ENCODE results near the gene SCLT1.

Gene SCLT1

GRCh38 chr4:128841402-128841801, 251.9 kb downstream of the SCLT1 start:
- no peak for DNase-seq (ENCODE audit: low read depth)

GRCh38 chr4:128840711-128841318, 252.5 kb downstream of the SCLT1 start:
- DNase-seq (ENCODE audit: low read depth), result no peak

GRCh38 chr4:128837679-128838078, 255.7 kb downstream of the SCLT1 start:
- DNase-seq (ENCODE audit: low read depth), result no peak

GRCh38 chr4:128837198-128837597, 256.1 kb downstream of the SCLT1 start:
- no peak for DNase-seq (ENCODE audit: low read depth)

DNA sequence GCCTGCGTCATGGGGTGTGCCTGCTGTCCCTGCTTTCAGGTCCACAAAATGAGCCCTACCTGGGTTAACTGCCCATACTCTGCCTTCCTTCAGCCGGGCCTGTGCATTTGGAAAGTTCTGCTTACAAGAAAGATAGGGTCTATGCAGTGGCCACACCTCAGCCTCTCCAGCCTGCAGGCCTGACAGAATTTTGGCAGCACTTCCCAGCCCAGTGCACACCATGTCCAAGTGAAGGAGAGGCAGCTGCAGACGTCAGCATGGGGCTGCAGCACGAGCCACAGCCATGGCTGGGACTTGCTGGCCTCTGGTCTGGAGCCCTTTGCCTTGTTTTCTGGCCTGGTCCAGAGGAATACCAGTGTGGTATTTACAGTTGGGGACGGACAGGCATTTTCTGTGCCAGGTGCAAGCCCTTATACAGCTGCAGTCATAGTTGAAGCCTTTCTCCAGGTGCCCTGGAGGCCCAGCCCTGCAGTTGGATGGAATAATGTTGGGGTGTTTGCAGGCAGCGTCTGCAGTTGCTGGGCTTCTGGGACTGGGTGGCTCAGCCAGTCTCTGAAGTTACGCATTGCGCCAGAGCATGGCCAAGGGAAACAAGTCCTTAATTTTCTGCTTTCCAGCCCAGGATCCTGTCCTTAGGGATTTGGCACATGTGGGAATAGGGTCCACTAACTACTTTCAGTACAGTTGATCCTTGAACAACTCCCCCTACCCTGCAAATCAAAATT, 257.7 kb downstream of the SCLT1 start:
- DNase-seq (ENCODE audit: low read depth), result no peak

Data from EH (cell line).